Thymus (tissue), 11 donors: ENCODE data around the gene LUZP2. TPM values are rescaled to one million over a fixed set of nuclear protein-coding genes. Genes with fewer than 3 reads are reported as not detected.
"Not testable (repeated sequence)": the region's sequence is repeated elsewhere in the genome, so short reads cannot be mapped to it uniquely, and the experiment has no call there.

ENCODE experiments used
- DNase-seq, 9 donors: peaks; one replicate each; pipeline ENCODE4 v3.0.0-alpha.2; 2013; ENCODE audit warnings: low spot score in 9 of 9, low read depth in 6 of 9, missing footprints in 1 of 9
- H3K27ac ChIP-seq, 2 donors: one replicate each; pipeline ENCODE4 v1.5.1; 2013; ENCODE audit warnings: control low read depth in 1 of 2, low read depth in 1 of 2, low read length in 1 of 2, mild to moderate bottlenecking in 1 of 2, moderate library complexity in 1 of 2
- H3K27me3 ChIP-seq, 2 donors: one replicate each; pipeline ENCODE4 v1.5.1; 2013; ENCODE audit warnings: low read length in 1 of 2; ENCODE audit not compliant: control insufficient read depth in 2 of 2, insufficient read depth in 1 of 2
- H3K36me3 ChIP-seq, 2 donors: one replicate each; pipeline ENCODE4 v1.5.1; 2013; ENCODE audit warnings: low read length in 1 of 2, mild to moderate bottlenecking in 1 of 2, moderate library complexity in 1 of 2; ENCODE audit not compliant: control insufficient read depth in 2 of 2, insufficient read depth in 2 of 2
- H3K4me1 ChIP-seq, 2 donors: one replicate each; pipeline ENCODE4 v1.5.1; 2013; ENCODE audit warnings: low read length in 2 of 2; ENCODE audit not compliant: control insufficient read depth in 2 of 2, insufficient read depth in 2 of 2
- H3K4me3 ChIP-seq, 2 donors: one replicate each; pipeline ENCODE4 v1.5.1; 2013; ENCODE audit warnings: low read length in 2 of 2, control low read depth in 1 of 2, mild to moderate bottlenecking in 1 of 2
- H3K9me3 ChIP-seq, 2 donors: one replicate each; pipeline ENCODE4 v1.5.1; 2013; ENCODE audit warnings: low read length in 1 of 2, mild to moderate bottlenecking in 1 of 2; ENCODE audit not compliant: control insufficient read depth in 2 of 2, insufficient read depth in 1 of 2
- WGBS: extraction: QIAGEN DNeasy Blood & Tissue Kit; methylation state at CpG from one replicate; pipeline ENCODE4 v1.1.7; 2013; 5-methylcytosine and 5-hydroxymethylcytosine counted together
- polyA plus RNA-seq: library from polyadenylated mRNA; stranded (reverse); fragments of 200-250 nt; gene quantifications from one replicate; pipeline ENCODE4 v1.2.3, GENCODE V29; 2013
- total RNA-seq: library from RNA; stranded (reverse); fragments of 120-200 nt; gene quantifications from one replicate; pipeline ENCODE4 v1.2.4, GENCODE V29; 2013
- donor health status: healthy.

Gene LUZP2
- total and polyA plus RNA-seq, 2 donors = 0.16 to 0.19 TPM

- DNase-seq = no peak
- no peaks in the 10 kb centered on the region for H3K27me3 ChIP-seq
- no peak overlapping the region for H3K27ac ChIP-seq
- no peaks in the 10 kb centered on the region for H3K9me3 ChIP-seq
- no peak overlapping the region for H3K4me3 ChIP-seq
- no peaks in the 10 kb centered on the region for H3K4me1 ChIP-seq
- no peaks in the 10 kb centered on the region for H3K36me3 ChIP-seq
- WGBS = 85% methylated on average over 4 of the region's 4 CpGs
Observed at GRCh38 chr11:24866743-24867142, 369.9 kb downstream of the LUZP2 start.

GRCh38 chr11:24870048-24870447, 373.2 kb downstream of the LUZP2 start:
- H3K4me3 ChIP-seq = no peak overlapping the region
- WGBS = 90% methylated on average over 1 of the region's 1 CpG
- H3K9me3 ChIP-seq = no peaks in the 10 kb centered on the region
- H3K27me3 ChIP-seq = no peaks in the 10 kb centered on the region
- no peak overlapping the region for H3K27ac ChIP-seq
- H3K36me3 ChIP-seq = no peaks in the 10 kb centered on the region
- no peak for DNase-seq
- no peaks in the 10 kb centered on the region for H3K4me1 ChIP-seq

GRCh38 chr11:24872186-24872585, 375.3 kb downstream of the LUZP2 start:
- no peak for DNase-seq
- Histone ChIP-seq H3K27me3 (no peaks in the 10 kb centered on the region), H3K4me1 (no peaks in the 10 kb centered on the region), H3K27ac (no peak overlapping the region), H3K36me3 (no peaks in the 10 kb centered on the region), H3K4me3 (no peak overlapping the region), H3K9me3 (no peaks in the 10 kb centered on the region)
- 97% methylated on average over 2 of the region's 2 CpGs for WGBS

- Histone ChIP-seq H3K9me3 (no peaks in the 10 kb centered on the region), H3K27ac (no peak overlapping the region), H3K27me3 (no peaks in the 10 kb centered on the region), H3K4me1 (no peaks in the 10 kb centered on the region), H3K36me3 (no peaks in the 10 kb centered on the region), H3K4me3 (no peak overlapping the region)
- no peak for DNase-seq
Observed at GRCh38 chr11:24872651-24873311, 375.9 kb downstream of the LUZP2 start.

GRCh38 chr11:24880962-24881361, 384.1 kb downstream of the LUZP2 start:
- Histone ChIP-seq H3K27me3 (no peaks in the 10 kb centered on the region), H3K4me1 (no peaks in the 10 kb centered on the region), H3K4me3 (no peak overlapping the region), H3K9me3 (no peaks in the 10 kb centered on the region), H3K27ac (no peak overlapping the region), H3K36me3 (no peaks in the 10 kb centered on the region)
- WGBS = 94% methylated on average over 1 of the region's 1 CpG
- DNase-seq = no peak

GRCh38 chr11:24885580-24886173, 388.8 kb downstream of the LUZP2 start:
- no peaks in the 10 kb centered on the region for H3K36me3 ChIP-seq
- H3K4me3 ChIP-seq = no peak overlapping the region
- no peaks in the 10 kb centered on the region for H3K27me3 ChIP-seq
- no peak overlapping the region for H3K27ac ChIP-seq
- 93% methylated on average over 4 of the region's 4 CpGs for WGBS
- no peak for DNase-seq
- H3K4me1 ChIP-seq = no peaks in the 10 kb centered on the region
- no peaks in the 10 kb centered on the region for H3K9me3 ChIP-seq

GRCh38 chr11:24886880-24887619, 390.2 kb downstream of the LUZP2 start:
- WGBS = 67% methylated on average over 4 of the region's 4 CpGs
- H3K27me3 ChIP-seq = no peaks in the 10 kb centered on the region
- no peak for DNase-seq
- H3K27ac ChIP-seq = no peak overlapping the region
- H3K4me1 ChIP-seq = no peaks in the 10 kb centered on the region
- H3K36me3 ChIP-seq = no peaks in the 10 kb centered on the region
- H3K9me3 ChIP-seq = no peaks in the 10 kb centered on the region
- no peak overlapping the region for H3K4me3 ChIP-seq

- Histone ChIP-seq H3K27ac (no peak overlapping the region), H3K4me3 (no peak overlapping the region), H3K27me3 (no peaks in the 10 kb centered on the region), H3K9me3 (no peaks in the 10 kb centered on the region), H3K4me1 (no peaks in the 10 kb centered on the region), H3K36me3 (no peaks in the 10 kb centered on the region)
- WGBS = 95% methylated on average over 1 of the region's 1 CpG
- DNase-seq = no peak
Observed at GRCh38 chr11:24890426-24890825, 393.6 kb downstream of the LUZP2 start.

GRCh38 chr11:24891845-24892492, 395.1 kb downstream of the LUZP2 start:
- 87% methylated on average over 4 of the region's 4 CpGs for WGBS
- H3K36me3 ChIP-seq, H3K4me3 ChIP-seq, H3K9me3 ChIP-seq, DNase-seq, H3K27me3 ChIP-seq, H3K27ac ChIP-seq, H3K4me1 ChIP-seq: not testable (repeated sequence)
